ENCODE results near the gene UBE2E3. TPM values are rescaled to one million over a fixed set of nuclear protein-coding genes. Genes with fewer than 3 reads are reported as not detected.

Gene UBE2E3
- total and polyA plus RNA-seq, 2 donors from 2014 or later = 78.7 to 86.9 TPM

DNA sequence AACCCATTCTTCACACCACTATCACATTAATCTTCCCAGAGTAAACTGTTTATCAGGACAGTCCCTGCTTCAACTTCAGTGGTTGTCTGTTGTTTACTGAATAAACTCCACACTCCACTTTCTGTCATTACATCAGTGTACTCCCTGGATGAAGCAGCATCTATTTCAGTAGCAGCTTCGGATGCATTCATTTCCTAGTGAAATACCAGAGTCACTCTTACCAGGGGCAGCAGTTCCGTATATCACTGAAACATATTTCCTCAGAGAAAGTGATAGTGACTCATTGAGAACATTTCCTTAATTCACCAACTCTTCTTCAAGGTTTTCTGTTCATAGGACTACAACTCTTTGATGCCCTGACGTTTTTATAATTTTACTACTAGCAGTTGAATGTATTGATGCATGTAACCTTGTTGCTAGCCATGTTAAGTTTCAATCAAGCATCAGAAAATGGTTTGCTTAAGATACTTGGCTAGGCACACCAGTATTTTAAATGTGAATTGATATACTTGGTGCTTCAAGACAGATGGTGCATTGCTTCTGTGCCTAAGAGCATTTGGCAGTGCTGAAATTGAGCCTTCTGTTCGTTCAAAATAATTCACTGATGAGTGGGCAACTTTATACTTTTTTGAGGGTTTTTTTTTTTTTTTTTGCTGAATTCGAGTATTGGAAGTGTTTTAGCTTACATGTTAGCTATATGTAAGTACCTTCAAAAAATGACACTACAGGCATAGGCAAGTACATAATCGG is 92.3 kb downstream of the UBE2E3 start:
- H3K27ac ChIP-seq (ENCODE audit: low read depth in 2 of 2, low read length in 2 of 2) = no peak overlapping the region
- no peaks in the 10 kb centered on the region for H3K9me3 ChIP-seq (ENCODE audit: control insufficient read depth in 2 of 3, insufficient read depth in 1 of 3, low read length in 3 of 3)
- TF ChIP-seq, protein P1, sequence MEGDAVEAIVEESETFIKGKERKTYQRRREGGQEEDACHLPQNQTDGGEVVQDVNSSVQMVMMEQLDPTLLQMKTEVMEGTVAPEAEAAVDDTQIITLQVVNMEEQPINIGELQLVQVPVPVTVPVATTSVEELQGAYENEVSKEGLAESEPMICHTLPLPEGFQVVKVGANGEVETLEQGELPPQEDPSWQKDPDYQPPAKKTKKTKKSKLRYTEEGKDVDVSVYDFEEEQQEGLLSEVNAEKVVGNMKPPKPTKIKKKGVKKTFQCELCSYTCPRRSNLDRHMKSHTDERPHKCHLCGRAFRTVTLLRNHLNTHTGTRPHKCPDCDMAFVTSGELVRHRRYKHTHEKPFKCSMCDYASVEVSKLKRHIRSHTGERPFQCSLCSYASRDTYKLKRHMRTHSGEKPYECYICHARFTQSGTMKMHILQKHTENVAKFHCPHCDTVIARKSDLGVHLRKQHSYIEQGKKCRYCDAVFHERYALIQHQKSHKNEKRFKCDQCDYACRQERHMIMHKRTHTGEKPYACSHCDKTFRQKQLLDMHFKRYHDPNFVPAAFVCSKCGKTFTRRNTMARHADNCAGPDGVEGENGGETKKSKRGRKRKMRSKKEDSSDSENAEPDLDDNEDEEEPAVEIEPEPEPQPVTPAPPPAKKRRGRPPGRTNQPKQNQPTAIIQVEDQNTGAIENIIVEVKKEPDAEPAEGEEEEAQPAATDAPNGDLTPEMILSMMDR (IDR thresholded peaks at IDR 0.05; ENCODE audit: borderline replicate concordance, extremely low read depth, insufficient read depth) = no peak
- no peak overlapping the region for H3K4me3 ChIP-seq (ENCODE audit: low read length in 3 of 3)
- H3K9ac ChIP-seq (ENCODE audit: low read length in 3 of 3) = no peak overlapping the region
- no peaks in the 10 kb centered on the region for H3K4me1 ChIP-seq (ENCODE audit: control insufficient read depth in 2 of 3, insufficient read depth in 2 of 3, low read depth in 1 of 3, low read length in 3 of 3)
- no peaks in the 10 kb centered on the region for H3K27me3 ChIP-seq (ENCODE audit: control insufficient read depth, insufficient read depth, low read length)
- DNase-seq (no peak), FAIRE-seq (no peak)
- intact Hi-C loops (cut with DNase I) = no loop called here
- no peaks in the 10 kb centered on the region for H3K36me3 ChIP-seq (ENCODE audit: control insufficient read depth in 2 of 3, insufficient read depth in 3 of 3, low read length in 3 of 3)

DNA sequence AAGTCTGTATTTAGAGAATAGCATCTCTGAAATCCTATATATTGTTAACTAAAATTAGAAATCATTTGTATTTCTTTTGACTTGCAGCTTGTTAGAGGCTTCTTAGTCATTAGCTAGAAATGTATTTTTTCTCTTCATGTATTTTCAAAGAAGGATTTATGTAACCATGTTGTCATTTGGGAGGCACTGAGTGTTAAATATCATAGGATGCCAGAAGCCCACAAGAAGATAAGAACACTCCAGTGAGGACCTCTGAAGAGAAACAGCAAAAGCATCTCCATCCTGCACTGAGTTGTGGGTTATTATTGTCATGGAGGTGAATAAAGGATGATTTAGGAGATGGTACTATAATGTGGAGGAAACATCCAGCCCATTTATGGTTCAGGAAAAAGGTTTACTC is 93.5 kb downstream of the UBE2E3 start:
- no peak overlapping the region for H3K9ac ChIP-seq (ENCODE audit: low read length in 3 of 3)
- TF ChIP-seq, protein P1 (IDR thresholded peaks at IDR 0.05; ENCODE audit: borderline replicate concordance, extremely low read depth, insufficient read depth) = no peak
- DNase-seq (no peak), FAIRE-seq (no peak)
- no peak overlapping the region for H3K27ac ChIP-seq (ENCODE audit: low read depth in 2 of 2, low read length in 2 of 2)
- intact Hi-C loops (cut with DNase I) = no loop called here
- H3K9me3 ChIP-seq (ENCODE audit: control insufficient read depth in 2 of 3, insufficient read depth in 1 of 3, low read length in 3 of 3) = no peaks in the 10 kb centered on the region
- H3K27me3 ChIP-seq (ENCODE audit: control insufficient read depth, insufficient read depth, low read length) = no peaks in the 10 kb centered on the region
- H3K36me3 ChIP-seq (ENCODE audit: control insufficient read depth in 2 of 3, insufficient read depth in 3 of 3, low read length in 3 of 3) = no peaks in the 10 kb centered on the region
- H3K4me3 ChIP-seq (ENCODE audit: low read length in 3 of 3) = no peak overlapping the region
- H3K4me1 ChIP-seq (ENCODE audit: control insufficient read depth in 2 of 3, insufficient read depth in 2 of 3, low read depth in 1 of 3, low read length in 3 of 3) = no peaks in the 10 kb centered on the region

DNA sequence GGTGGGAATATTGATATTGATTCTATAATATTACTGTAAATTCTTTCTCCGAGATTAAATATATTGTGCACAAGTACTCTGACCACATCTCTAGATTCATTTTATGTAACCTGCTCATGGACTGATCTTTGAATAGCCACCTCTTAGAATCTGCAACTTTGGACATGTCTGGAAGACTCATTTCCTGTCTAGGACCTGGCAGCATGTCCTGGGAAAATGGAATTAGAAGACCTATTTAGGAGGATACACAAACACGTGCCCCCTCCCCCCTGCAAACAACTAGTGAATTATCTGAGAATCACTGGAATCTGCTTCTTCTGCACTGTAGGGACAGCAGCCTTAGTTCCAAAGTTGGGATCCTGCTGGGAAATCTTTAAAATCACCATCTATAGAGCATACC is 94.1 kb downstream of the UBE2E3 start:
- FAIRE-seq (no peak), DNase-seq (no peak)
- H3K4me1 ChIP-seq (ENCODE audit: control insufficient read depth in 2 of 3, insufficient read depth in 2 of 3, low read depth in 1 of 3, low read length in 3 of 3) = no peaks in the 10 kb centered on the region
- no peak overlapping the region for H3K27ac ChIP-seq (ENCODE audit: low read depth in 2 of 2, low read length in 2 of 2)
- H3K9ac ChIP-seq (ENCODE audit: low read length in 3 of 3) = no peak overlapping the region
- H3K36me3 ChIP-seq (ENCODE audit: control insufficient read depth in 2 of 3, insufficient read depth in 3 of 3, low read length in 3 of 3) = no peaks in the 10 kb centered on the region
- no peak overlapping the region for H3K4me3 ChIP-seq (ENCODE audit: low read length in 3 of 3)
- H3K9me3 ChIP-seq (ENCODE audit: control insufficient read depth in 2 of 3, insufficient read depth in 1 of 3, low read length in 3 of 3) = no peaks in the 10 kb centered on the region
- no peaks in the 10 kb centered on the region for H3K27me3 ChIP-seq (ENCODE audit: control insufficient read depth, insufficient read depth, low read length)
- intact Hi-C loops (cut with DNase I) = no loop called here
- TF ChIP-seq, protein P1 (IDR thresholded peaks at IDR 0.05; ENCODE audit: borderline replicate concordance, extremely low read depth, insufficient read depth) = no peak
